ENCODE data around the gene C5orf58.

DNA sequence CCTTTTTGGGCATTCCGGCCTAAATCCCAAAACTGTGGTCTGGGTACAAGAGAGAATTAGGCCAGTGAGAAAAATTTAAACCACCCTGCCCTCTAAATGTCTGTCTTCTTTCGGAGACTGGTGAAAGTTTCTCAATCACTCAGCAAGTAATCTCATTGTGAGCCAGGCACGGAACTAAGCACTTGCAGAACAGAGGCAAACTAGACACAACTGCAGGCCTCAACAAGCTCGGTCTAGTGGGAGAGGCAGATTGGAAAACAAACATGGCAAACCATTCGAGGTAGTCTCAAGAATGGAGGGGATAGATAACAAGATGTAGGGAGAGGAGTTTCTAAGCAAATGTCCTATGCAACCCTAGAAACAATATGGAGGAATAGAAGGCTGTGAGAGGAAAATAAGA is 8.9 kb upstream of the C5orf58 start:
- TF ChIP-seq CTCF (IDR thresholded peaks at IDR 0.05) (no peak), POLR2AphosphoS5 (IDR thresholded peaks at IDR 0.05; ENCODE audit: insufficient read depth in 1 of 2, low read depth in 1 of 2) (no peak), POLR2A (IDR thresholded peaks at IDR 0.05) (no peak)

Data from vagina (tissue), 2 donors.